NCI-H1105 treated with DMSO at 0.1 percent for 48 hours (cell line): ENCODE measurements around the gene TMEM132C.

ENCODE experiments used
- DNase-seq: peaks from one replicate; lab custom pipeline; 2025; lab: John Stamatoyannopoulos, UW

TMEM132C gene

GRCh38 chr12:128707488-128707887, 440.5 kb downstream of the TMEM132C start:
- DNase-seq, result no peak

GRCh38 chr12:128708789-128709188, 441.8 kb downstream of the TMEM132C start:
- DNase-seq, result no peak

- DNase-seq, result no peak
Measured at GRCh38 chr12:128709660-128710059, 442.7 kb downstream of the TMEM132C start.

GRCh38 chr12:128711486-128711885, 444.5 kb downstream of the TMEM132C start:
- DNase-seq, result no peak

GRCh38 chr12:128712622-128713021, 445.7 kb downstream of the TMEM132C start:
- no peak for DNase-seq

- peak; percentile 14 for DNase-seq
Measured at GRCh38 chr12:128715485-128715884, 448.5 kb downstream of the TMEM132C start.

- DNase-seq, result no peak
Measured at GRCh38 chr12:128724468-128725046, 457.6 kb downstream of the TMEM132C start.

- peak; percentile 15 for DNase-seq
Measured at GRCh38 chr12:128726886-128727285, 459.9 kb downstream of the TMEM132C start.

GRCh38 chr12:128727461-128727860, 460.5 kb downstream of the TMEM132C start:
- DNase-seq, result no peak

GRCh38 chr12:128727999-128728398, 461.0 kb downstream of the TMEM132C start:
- DNase-seq, result no peak

- no peak for DNase-seq
Measured at GRCh38 chr12:128729628-128730121, 462.7 kb downstream of the TMEM132C start.

- no peak for DNase-seq
Measured at GRCh38 chr12:128734371-128734770, 467.4 kb downstream of the TMEM132C start.

- no peak for DNase-seq
Measured at GRCh38 chr12:128737292-128737966, 470.5 kb downstream of the TMEM132C start.

- DNase-seq, result no peak
Measured at GRCh38 chr12:128743916-128744315, 476.9 kb downstream of the TMEM132C start.

GRCh38 chr12:128745772-128746689, 479.1 kb downstream of the TMEM132C start:
- DNase-seq, result no peak

GRCh38 chr12:128747441-128747840, 480.5 kb downstream of the TMEM132C start:
- no peak for DNase-seq

- DNase-seq, result no peak
Measured at GRCh38 chr12:128752386-128752785, 485.4 kb downstream of the TMEM132C start.

GRCh38 chr12:128753438-128753837, 486.5 kb downstream of the TMEM132C start:
- no peak for DNase-seq

GRCh38 chr12:128754275-128754674, 487.3 kb downstream of the TMEM132C start:
- no peak for DNase-seq

GRCh38 chr12:128755566-128755965, 488.6 kb downstream of the TMEM132C start:
- DNase-seq, result no peak
